Measurements from ENCODE around the gene COL4A4.

Gene COL4A4

GRCh38 chr2:227141301-227141700, 22.7 kb downstream of the COL4A4 start:
- H3K4me3 ChIP-seq (replicated peaks; ENCODE audit: low read depth, low read length), result no peak overlapping the region
- no peak for DNase-seq (ENCODE audit: low read depth)
- TF ChIP-seq CTCF (IDR thresholded peaks at IDR 0.05; ENCODE audit: low read length, missing control alignments), result no peak

- DNase-seq (ENCODE audit: low read depth), result peak; percentile 49
- no peak overlapping the region for H3K4me3 ChIP-seq (replicated peaks; ENCODE audit: low read depth, low read length)
- no peak for TF ChIP-seq CTCF (IDR thresholded peaks at IDR 0.05; ENCODE audit: low read length, missing control alignments)
These were observed 29.4 kb downstream of the COL4A4 start for GRCh38 chr2:227134591-227134990.

- DNase-seq (ENCODE audit: low read depth), result no peak
- H3K4me3 ChIP-seq (replicated peaks; ENCODE audit: low read depth, low read length), result no peak overlapping the region
- no peak for TF ChIP-seq CTCF (IDR thresholded peaks at IDR 0.05; ENCODE audit: low read length, missing control alignments)
These were observed 31.0 kb downstream of the COL4A4 start for GRCh38 chr2:227132986-227133385.

GRCh38 chr2:227130636-227131035, 33.4 kb downstream of the COL4A4 start:
- TF ChIP-seq CTCF (IDR thresholded peaks at IDR 0.05; ENCODE audit: low read length, missing control alignments), result no peak
- DNase-seq (ENCODE audit: low read depth), result no peak
- H3K4me3 ChIP-seq (replicated peaks; ENCODE audit: low read depth, low read length), result no peak overlapping the region

- TF ChIP-seq CTCF (IDR thresholded peaks at IDR 0.05; ENCODE audit: low read length, missing control alignments), result no peak
- no peak overlapping the region for H3K4me3 ChIP-seq (replicated peaks; ENCODE audit: low read depth, low read length)
- DNase-seq (ENCODE audit: low read depth), result no peak
These were observed 36.8 kb downstream of the COL4A4 start for GRCh38 chr2:227127201-227127600.

GRCh38 chr2:227125506-227125905, 38.5 kb downstream of the COL4A4 start:
- no peak for DNase-seq (ENCODE audit: low read depth)
- TF ChIP-seq CTCF (IDR thresholded peaks at IDR 0.05; ENCODE audit: low read length, missing control alignments), result peak; percentile 14
- no peak overlapping the region for H3K4me3 ChIP-seq (replicated peaks; ENCODE audit: low read depth, low read length)

GRCh38 chr2:227124811-227125210, 39.2 kb downstream of the COL4A4 start:
- no peak for DNase-seq (ENCODE audit: low read depth)
- H3K4me3 ChIP-seq (replicated peaks; ENCODE audit: low read depth, low read length), result no peak overlapping the region
- TF ChIP-seq CTCF (IDR thresholded peaks at IDR 0.05; ENCODE audit: low read length, missing control alignments), result no peak

Data from fibroblast of pulmonary artery (primary cell).